Adrenal gland (tissue), 12 donors: ENCODE results near the gene SUSD3. TPM values are rescaled to one million over a fixed set of nuclear protein-coding genes. Genes with fewer than 3 reads are reported as not detected.

Experiments
- DNase-seq, 7 donors: peaks; one replicate each; pipeline ENCODE4 v3.0.0-alpha.2; 2019 to 2020
- H3K27ac ChIP-seq, 5 donors: fragments of 200-600 bp; sonication (generic) in 4 of 5; 1 replicate in 3 of 5; 2 replicates in 2 of 5; pipeline versions ENCODE4 v1.5.1 to v1.8.0; 2016 to 2020; ENCODE audit warnings: mild to moderate bottlenecking in 1 of 5
- H3K27me3 ChIP-seq: fragments of 200-600 bp; 2 replicates; pipeline ENCODE4 v1.8.0; 2021
- H3K36me3 ChIP-seq, 2 donors: fragments of 200-600 bp; replicated peaks in 1 of 2; 1 replicate in 1 of 2; 2 replicates in 1 of 2; pipeline versions ENCODE4 v1.5.1 to v1.8.0; 2018 to 2022
- H3K4me1 ChIP-seq, 2 donors: fragments of 200-600 bp; replicated peaks in 1 of 2; 1 replicate in 1 of 2; 2 replicates in 1 of 2; pipeline versions ENCODE4 v1.5.1 to v1.8.0; 2018 to 2021
- H3K4me3 ChIP-seq, 4 donors: fragments of 200-600 bp; sonication (generic) in 3 of 4; one replicate each; pipeline ENCODE4 v1.5.1; 2016 to 2018
- H3K9me3 ChIP-seq, 3 donors: fragments of 200-600 bp; sonication (generic) in 1 of 3; replicated peaks in 1 of 3; 1 replicate in 2 of 3; 2 replicates in 1 of 3; pipeline versions ENCODE4 v1.5.1 to v1.8.0; 2016 to 2021
- CTCF ChIP-seq, 6 experiments: fragments of 450-650 bp in 4 of 6; fragments of 200-600 bp in 2 of 6; sonication (generic) in 1 of 6; IDR thresholded peaks; 1 replicate in 5 of 6; 2 replicates in 1 of 6; pipeline versions ENCODE4 v1.5.1 to v1.8.0; 2016 to 2021; ENCODE audit warnings: antibody characterized with exemption in 6 of 6, mild to moderate bottlenecking in 2 of 6, moderate library complexity in 1 of 6
- POLR2A ChIP-seq, 2 donors: fragments of 450-650 bp; IDR thresholded peaks; one replicate each; pipeline ENCODE4 v1.6.1; 2017; ENCODE audit warnings: antibody characterized with exemption in 2 of 2, mild to moderate bottlenecking in 2 of 2, moderate library complexity in 1 of 2
- WGBS, 4 donors: extraction: QIAGEN DNeasy Blood & Tissue Kit in 2 of 4; methylation state at CpG; one replicate each; pipeline versions ENCODE4 v1.1.5 to v1.1.7; 2013 to 2017; 5-methylcytosine and 5-hydroxymethylcytosine counted together
- intact Hi-C, 2 donors: fragments of 100-400 bp; cut with DNase I; formaldehyde crosslinking; loops; one replicate each; pipeline versions ENCODE4 v1.14.1 to v1.15.0; 2022 to 2023
- polyA plus RNA-seq, 3 donors: library from polyadenylated mRNA; stranded (reverse); fragments of 200-250 nt in 2 of 3; fragments of 350-450 nt in 1 of 3; fragmentation: Illumina TruSeq in 1 of 3; extraction: RNeasy Lipid Tissue Mini Kit (QIAGEN cat#74804) in 1 of 3; gene quantifications; one replicate each; pipeline ENCODE4 v1.2.3, GENCODE V29; 2013 to 2014
- total RNA-seq, 9 donors: library from RNA; depleted of rRNA in 4 of 9; stranded (reverse); fragments of >200 nt in 4 of 9; fragments of 120-200 nt in 1 of 9; fragmentation: NEBNext Ultra II Directional in 1 of 9; extraction: Animal tissue kit (Norgen Biotek cat#: 25700) in 1 of 9; gene quantifications; one replicate each; pipeline versions ENCODE4 v1.1.0 to v1.2.4, GENCODE V29; 2013 to 2023
- donor health status: healthy with polysubstance abuse.
- donor health status: Bipolar disorder and iron deficiency.
- donor health status: DM: yes; HTN: yes; CAD: no.
- donor health status: DM: no; HTN: no; CAD: no.
- donor health status: DM: no; HTN: no; CAD: no.
- donor health status: DM: yes; HTN: yes; CAD: no.

The SUSD3 gene
- total and polyA plus RNA-seq, 12 donors = 0.60 to 4.9 (median 2.7) TPM

- 90 to 93% (median 92%) methylated on average over 12 to 23 of the region's 23 CpGs for WGBS, 4 donors
These were observed 35.6 kb upstream of the SUSD3 start for GRCh38 chr9:93022721-93023520.

GRCh38 chr9:93023521-93023815 lies 35.0 kb upstream of the SUSD3 start:
- intact Hi-C loops = no loop called here
- no peak for DNase-seq
- WGBS, 4 donors = 81 to 90% (median 84%) methylated on average over 4 of the region's 4 CpGs
- TF ChIP-seq CTCF (IDR thresholded peaks at IDR 0.05) = no peak
- TF ChIP-seq POLR2A (IDR thresholded peaks at IDR 0.05) = no peak
- Histone ChIP-seq H3K4me1 (no peaks in the 10 kb centered on the region), H3K27ac (no peak overlapping the region), H3K4me3 (no peak overlapping the region), H3K36me3 (peaks cover 0 to 4% of the 10 kb centered on the region in 2 donors), H3K9me3 (no peaks in the 10 kb centered on the region), H3K27me3 (no peaks in the 10 kb centered on the region)

More at GRCh38 chr9:93022721-93023520, 35.6 kb upstream of the SUSD3 start:
- intact Hi-C loops = no loop called here
- Histone ChIP-seq H3K4me3 (no peak overlapping the region), H3K9me3 (no peaks in the 10 kb centered on the region), H3K27ac (no peak overlapping the region), H3K27me3 (no peaks in the 10 kb centered on the region), H3K4me1 (no peaks in the 10 kb centered on the region), H3K36me3 (peaks cover 0 to 4% of the 10 kb centered on the region in 2 donors)
- no peak for TF ChIP-seq POLR2A (IDR thresholded peaks at IDR 0.05)
- TF ChIP-seq CTCF (IDR thresholded peaks at IDR 0.05) = no peak
- DNase-seq = no peak

- no peak for DNase-seq
- no peaks in the 10 kb centered on the region for H3K4me1 ChIP-seq
- intact Hi-C loops = no loop called here
- H3K27me3 ChIP-seq = no peaks in the 10 kb centered on the region
- H3K4me3 ChIP-seq = no peak overlapping the region
- peak overlapping the region in 1 of 5 donors; percentile 32 for H3K27ac ChIP-seq
- no peak for TF ChIP-seq POLR2A (IDR thresholded peaks at IDR 0.05)
- TF ChIP-seq CTCF (IDR thresholded peaks at IDR 0.05) = no peak
- 70 to 77% (median 71%) methylated on average over 4 of the region's 4 CpGs; no CpG with 5 or more reads in 1 of the 4 donors for WGBS, 4 donors
- no peaks in the 10 kb centered on the region for H3K9me3 ChIP-seq
- H3K36me3 ChIP-seq = peaks cover 0 to 1% of the 10 kb centered on the region in 2 donors
These were observed 33.9 kb upstream of the SUSD3 start for GRCh38 chr9:93024646-93024910.

GRCh38 chr9:93024986-93025630 lies 33.4 kb upstream of the SUSD3 start:
- 70 to 92% (median 78%) methylated on average over 4 to 11 of the region's 11 CpGs for WGBS, 4 donors
- Histone ChIP-seq H3K4me1 (no peaks in the 10 kb centered on the region), H3K27ac (peak overlapping the region in 1 of 5 donors; percentile 32), H3K27me3 (no peaks in the 10 kb centered on the region), H3K36me3 (no peaks in the 10 kb centered on the region), H3K4me3 (no peak overlapping the region), H3K9me3 (no peaks in the 10 kb centered on the region)
- TF ChIP-seq POLR2A (IDR thresholded peaks at IDR 0.05) (no peak), CTCF (IDR thresholded peaks at IDR 0.05) (no peak)
- intact Hi-C loops = no loop called here
- no peak for DNase-seq
